AG08396 (cell line): ENCODE measurements around the gene INPP5D.
"Not testable (repeated sequence)": the region's sequence is repeated elsewhere in the genome, so short reads cannot be mapped to it uniquely, and the experiment has no call there.

ENCODE experiments used
- DNase-seq: peaks from one replicate; pipeline ENCODE4 v3.0.0; 2012; ENCODE audit warnings: low spot score, mixed read lengths

The INPP5D gene

DNA sequence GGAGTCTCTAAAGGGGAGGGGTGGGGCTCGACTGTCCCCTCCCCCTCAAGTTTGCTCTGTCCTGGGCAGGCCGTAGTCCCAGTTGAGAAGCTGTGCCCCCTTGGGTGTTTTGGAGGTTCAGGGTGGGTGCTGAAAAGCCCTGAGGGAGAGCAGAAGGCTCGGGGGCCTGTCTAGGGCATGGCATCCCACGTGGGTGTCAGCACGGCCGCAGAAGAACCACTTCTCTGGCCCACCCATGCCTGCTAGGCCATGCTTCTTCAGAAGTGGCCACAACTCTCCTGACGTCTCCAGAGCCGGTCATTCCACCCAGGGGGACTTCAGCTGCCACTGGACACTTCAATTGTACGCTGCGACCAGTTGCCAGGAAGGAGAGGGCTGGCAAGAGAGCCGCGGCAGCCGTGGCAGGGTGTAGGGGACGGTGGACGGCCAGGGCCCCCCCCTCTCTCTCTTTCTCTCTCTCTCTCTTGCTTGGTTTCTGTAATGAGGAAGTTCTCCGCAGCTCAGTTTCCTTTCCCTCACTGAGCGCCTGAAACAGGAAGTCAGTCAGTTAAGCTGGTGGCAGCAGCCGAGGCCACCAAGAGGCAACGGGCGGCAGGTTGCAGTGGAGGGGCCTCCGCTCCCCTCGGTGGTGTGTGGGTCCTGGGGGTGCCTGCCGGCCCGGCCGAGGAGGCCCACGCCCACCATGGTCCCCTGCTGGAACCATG lies at the start of gene INPP5D:
TSS of gene INPP5D (plus strand) at position 546 of the 704 bp plus-strand sequence. CDS start at position 683, 137 bp downstream.
- DNase-seq, result no peak

DNA sequence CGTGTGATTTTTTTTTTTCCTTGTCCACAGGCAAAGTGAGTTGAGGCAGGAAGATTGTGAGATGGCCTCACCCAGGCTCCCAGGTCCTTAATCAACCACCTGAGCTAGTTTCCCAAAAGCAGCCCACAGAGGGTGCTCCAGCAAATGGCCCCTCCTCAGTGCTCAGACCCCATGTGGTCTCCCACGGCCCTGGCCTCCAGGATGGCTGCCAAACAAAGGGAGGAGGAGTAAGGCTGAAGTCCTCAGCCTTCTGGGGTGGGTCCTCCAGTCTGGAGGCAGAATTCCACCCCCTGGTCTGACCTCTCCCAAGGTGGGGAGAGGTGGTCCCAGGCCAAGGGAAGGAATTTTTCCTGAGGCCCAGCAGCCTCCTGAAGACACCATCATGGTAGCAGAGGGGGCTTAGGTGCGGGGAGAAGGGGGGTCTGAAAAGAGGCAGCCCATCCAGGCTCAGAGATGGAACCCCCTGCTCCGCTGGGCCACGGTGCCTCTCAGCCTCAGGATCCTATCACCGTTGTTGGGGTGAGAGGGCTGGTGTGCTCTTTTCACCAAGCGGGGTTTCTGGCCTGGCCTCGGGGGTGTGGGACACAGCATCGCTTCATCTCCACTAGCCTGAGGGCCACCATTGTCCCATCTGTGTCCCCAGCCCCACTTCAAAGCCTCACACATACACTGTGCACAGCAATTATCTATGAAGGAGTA lies 49.4 kb upstream of the INPP5D start:
- no peak for DNase-seq

DNA sequence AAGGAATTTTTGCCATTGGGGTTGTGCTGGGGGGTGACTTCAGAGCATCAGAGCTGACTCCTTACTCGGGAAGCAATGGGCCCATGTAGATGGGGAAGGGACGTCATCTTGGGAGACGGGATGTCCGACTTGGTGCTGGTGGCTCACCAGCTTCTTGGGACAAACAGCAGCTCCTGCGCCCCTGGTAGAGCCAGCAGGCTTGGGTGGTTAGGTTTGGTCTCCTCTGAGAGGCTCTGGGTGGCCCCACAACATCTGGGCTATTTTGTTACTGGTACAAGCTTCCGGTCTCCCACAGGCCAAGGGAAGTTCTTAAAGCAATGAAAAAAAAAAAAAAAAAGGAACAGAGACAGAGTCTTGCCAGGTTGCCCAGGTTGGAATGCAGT lies 48.9 kb upstream of the INPP5D start:
- DNase-seq, result no peak

DNA sequence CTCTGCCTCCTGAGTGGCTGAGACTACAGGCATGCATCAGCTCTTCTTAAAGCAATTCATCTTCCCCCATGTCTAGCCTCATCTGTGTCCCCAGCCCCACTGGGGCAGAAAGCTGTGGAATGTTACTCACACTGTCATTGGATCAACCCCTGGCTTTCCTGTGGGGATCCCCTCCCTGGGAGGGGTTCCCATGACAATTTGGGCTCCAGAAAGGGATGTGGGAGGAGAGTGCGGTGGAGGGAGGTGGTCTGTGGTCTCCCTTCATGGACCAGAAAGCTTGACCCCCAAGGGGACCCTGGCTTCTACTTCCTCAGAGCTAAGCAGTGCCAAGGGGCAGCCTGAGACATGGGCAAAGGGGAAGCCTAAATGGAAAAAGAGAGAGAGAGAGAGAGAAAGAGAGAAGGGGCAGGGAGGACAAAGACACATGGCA lies 48.4 kb upstream of the INPP5D start:
- DNase-seq, result no peak

DNA sequence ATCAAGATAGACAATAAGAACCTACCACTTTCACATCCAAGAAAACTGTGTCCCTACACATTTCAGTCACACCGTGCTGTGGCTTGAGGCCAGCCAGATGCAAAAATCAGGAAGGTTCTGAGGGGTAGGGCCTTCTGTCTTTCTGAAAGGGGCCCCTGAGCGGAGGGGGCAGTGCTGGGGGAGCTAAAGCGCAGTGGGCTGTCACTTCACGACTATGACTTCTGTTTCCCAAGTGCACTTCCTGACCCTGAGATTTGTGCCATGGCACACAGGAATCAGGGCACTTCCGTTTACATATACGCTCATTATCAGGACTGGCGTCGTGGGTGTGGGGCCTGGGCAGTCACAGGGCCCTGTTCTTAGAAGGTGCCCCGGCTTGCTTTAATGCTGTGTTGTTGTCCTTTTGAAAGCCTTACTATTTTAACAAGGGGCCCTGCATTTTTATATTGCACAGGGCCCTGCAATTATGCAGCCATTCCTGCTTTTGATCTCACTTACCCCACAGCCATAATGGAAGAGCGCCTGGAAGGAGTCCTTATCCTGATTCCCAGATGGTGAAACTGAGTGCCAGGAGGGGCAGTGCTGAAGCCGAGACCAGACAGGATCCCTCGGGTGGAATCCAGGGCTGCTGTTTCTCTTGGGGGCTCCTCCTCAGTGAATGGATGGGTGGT lies 47.7 kb upstream of the INPP5D start:
- DNase-seq, result no peak

DNA sequence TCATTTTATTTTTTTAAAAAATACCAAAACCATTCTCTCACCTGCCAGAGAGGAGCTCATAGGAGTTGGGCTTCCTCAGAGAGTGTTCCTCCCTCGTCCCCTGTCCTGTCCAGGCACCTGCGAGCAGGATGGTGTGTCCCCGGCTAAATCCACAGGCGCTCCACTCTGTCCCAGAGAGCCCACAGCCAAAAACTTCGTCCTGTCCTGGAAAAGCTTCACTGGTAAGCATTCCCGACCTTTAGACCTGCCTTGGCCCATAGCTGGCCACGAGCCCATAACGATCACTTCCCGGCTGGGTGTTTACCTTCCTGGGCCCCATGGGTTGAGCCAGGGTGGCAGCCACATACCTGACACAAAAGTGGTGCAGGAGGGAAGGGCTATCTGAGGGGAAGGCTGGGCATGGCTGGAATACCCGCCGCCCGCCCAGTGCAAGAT lies 47.1 kb upstream of the INPP5D start, which contains the start of gene NGEF:
TSS of gene NGEF (minus strand) at position 230 of the 435 bp plus-strand sequence. CDS start 38,366 bp downstream, outside the sequence.
- DNase-seq, result no peak

DNA sequence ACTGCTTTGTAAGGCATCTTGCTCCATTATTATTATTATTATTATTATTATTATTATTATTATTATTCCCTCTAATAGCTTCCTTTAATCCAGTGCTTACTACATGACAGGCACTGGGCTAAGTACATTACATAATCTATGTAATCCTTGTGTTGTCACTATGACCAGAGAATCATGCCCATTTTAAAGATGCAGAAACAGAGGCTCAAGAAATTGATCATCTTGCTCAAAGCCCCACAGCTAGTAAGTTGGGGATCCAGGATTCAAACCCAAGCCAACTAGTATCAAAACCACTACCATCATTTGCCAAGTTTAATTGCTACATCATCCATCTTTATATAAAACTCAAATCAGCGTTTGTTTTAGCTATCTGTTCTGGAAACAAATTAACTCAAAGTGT lies 46.5 kb upstream of the INPP5D start:
- DNase-seq, result no peak

DNA sequence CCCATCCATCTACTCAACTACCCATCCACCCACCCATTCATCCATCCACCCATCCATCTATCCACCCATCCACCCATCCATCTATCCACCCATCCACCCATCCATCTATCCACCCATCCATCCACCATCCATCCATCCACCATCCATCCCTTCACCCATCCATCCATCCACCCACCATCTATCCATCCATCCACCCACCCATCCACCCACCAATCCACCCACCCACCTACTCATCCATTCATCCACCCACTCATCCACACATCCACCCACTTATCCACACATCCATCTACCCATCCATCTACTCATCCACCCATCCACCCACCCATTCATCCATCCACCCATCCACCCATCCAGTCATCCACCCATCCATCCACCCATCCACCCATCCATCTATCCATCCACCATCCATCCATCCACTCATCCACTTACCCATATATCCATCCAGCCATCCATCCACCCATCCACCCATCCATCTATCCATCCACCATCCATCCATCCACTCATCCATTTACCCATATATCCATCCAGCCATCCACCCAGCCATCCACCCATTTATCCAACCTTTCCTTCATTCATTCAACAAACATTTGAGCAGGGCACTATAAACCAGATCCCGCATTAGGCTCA lies 45.0 kb upstream of the INPP5D start:
- no peak for DNase-seq

DNA sequence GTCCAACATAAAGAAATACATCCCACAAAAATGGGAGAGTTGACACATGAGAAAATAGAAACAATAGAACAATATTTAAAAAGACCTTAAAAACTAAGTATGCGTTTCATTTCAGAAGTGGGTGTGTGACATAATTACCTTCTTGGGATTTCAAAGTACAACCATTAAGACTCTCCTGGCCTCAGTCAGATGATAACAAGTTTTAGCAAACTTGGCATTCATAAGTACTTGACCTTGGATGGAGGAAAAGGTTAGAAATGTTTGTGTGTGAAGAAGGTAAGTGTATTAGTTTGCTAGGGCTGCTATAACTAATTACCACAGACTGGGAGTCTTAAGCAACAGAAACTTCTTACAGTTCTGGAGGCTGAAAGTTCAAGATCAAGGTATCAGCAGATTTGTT lies 42.2 kb upstream of the INPP5D start:
- no peak for DNase-seq

DNA sequence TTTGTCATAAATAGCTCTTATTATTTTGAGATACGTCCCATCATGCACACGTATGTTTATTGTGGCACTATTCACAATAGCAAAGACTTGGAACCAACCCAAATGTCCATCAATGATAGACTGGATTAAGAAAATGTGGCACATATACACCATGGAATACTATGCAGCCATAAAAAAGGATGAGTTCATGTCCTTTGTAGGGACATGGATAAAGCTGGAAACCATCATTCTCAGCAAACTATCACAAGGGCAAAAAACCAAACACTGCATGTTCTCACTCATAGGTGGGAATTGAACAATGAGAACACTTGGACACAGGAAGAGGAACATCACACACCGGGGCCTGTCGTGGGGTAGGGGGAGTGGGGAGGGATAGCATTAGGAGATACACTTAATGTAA lies 40.5 kb upstream of the INPP5D start:
- DNase-seq, result not testable (repeated sequence)

DNA sequence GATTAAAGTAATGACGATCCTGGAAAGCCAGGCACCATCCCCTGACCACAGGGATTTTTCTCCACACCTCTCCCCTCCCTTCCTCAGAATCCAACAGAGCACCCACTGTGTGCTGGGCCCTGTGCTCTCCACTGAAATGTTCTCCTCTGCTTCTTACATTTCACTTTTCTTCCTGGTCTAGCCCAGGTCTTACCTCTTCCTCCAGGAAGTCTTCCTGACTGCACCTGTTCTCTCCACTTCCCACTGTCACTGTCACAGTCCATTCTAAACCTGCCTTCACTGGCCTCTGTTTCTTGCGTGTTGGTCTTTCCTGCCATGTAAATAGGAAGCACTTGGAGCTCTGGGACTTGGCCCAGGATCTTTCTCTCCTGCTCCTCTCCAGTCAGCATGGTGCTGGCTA lies 39.7 kb upstream of the INPP5D start:
- no peak for DNase-seq

DNA sequence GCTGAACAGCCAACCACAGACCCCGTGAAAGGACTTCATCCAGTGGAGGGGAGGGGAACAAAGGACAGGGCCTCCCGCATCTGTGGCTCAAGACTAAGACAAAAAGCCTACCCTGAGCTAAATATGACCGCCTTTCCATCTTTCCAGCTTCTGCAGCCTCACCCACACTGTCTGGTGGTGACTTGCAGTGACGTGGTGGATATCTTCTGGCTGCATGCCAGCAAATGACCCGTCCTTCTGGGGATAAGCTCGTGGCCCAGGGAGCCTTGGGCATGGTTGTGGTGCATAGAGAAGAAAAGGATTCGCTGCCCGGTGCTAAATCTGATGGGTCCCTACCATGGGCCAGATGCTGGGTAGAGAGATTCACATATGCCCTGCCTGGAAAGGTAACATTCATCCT lies 38.4 kb upstream of the INPP5D start:
- peak; percentile 18 for DNase-seq

DNA sequence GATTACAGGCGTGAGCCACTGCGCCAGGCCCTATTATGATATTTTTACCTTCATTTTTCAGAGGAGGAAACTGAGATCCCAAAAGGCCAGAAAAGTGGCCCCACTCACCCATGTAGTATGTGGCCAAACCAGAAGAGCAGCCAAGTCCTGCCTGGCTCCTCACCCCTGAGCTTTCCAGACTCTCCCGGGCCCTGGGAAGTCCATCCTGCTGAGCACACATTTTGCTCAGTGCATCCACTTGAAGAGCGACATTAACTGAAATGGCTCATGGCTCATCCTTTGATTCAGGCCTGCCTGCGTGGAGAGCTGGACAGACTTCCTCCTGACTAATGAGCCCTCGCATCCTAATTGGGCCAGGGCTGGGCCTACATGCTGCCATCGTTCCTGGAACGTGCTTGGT lies 37.6 kb upstream of the INPP5D start:
- DNase-seq, result no peak

DNA sequence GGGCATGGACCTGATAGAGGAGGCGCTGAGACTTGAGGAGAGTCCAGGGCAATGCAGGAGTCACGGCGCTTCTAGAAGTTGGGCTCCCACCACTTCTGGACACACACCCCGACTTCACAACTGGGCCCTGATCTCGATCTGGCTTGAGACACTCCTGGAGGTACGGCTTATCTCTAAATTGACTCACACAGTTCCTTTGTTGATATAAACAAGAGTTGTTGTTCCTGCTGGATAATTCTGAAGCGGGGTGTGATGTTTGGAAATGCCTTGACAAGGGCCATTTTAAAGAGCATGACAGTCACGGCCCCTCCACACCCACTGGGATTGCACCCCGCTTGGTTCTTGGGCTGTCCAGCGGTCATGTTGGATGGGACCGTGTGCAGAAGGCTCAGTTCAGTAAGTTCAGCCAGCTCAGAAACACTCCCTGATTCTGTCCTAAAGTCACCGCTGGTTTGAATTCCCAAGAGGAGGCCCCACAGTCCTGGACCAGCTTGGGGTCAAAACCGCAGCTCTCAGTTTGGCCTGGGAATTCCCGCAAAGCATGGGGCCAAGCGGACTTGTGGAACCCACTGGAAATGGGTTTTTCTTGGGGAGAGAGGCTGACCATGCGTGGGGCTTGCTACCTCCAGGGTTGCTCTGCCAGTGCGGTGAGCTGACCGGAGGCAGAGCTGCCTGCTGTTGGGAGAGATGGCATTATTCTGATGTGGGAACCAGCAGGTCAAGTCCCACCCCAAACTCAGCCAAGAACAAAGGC lies 37.0 kb upstream of the INPP5D start:
- no peak for DNase-seq

DNA sequence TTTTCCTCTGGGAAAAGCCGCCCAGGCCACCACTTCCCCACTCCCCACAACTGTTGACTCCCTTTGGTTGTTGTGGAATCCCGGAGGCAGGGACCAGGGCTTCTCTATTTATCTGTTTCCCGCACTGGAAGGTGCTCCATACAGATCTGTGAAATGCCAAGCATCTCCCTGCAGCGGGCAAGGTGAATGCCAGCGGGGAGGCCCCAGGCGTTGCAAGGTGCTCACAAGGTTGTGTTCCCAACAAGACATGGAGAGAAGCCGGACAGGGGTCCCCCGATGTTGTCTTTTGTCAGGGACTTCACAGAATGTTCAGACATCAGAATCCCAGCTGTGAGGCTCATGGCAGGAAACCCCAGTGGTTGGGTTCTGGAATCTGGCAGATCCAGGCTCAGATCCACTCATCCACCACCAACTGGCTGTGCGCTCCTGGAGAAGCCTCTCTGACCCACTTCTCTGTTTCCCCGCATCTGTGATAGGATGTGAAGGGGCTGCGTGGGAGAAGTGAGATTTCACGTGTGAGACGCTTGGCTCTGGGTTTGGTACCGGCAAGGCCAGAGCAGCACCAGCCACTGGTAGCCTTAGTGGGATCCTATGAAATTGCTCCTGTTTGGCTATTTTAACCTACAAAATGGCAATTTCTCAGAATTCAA lies 36.3 kb upstream of the INPP5D start:
- DNase-seq, result no peak

DNA sequence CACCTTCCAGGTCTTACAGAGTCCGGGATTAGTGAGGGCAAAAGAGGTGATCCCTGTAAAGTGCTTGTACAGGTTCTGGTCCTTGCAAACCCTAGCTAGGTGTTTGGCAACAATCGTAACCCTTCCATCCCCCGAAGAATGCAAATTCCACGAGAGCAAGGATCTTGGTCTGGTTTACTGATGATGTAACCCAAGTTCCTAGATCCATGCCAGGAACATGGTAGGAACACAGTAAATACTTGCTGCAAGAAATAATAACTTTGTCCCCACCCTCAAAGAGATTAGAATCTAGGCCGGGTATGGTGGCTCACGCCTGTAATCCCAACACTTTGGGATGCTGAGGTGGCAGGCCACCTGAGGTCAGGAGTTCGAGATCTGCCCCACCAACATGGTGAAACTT lies 34.4 kb upstream of the INPP5D start:
- DNase-seq, result no peak

DNA sequence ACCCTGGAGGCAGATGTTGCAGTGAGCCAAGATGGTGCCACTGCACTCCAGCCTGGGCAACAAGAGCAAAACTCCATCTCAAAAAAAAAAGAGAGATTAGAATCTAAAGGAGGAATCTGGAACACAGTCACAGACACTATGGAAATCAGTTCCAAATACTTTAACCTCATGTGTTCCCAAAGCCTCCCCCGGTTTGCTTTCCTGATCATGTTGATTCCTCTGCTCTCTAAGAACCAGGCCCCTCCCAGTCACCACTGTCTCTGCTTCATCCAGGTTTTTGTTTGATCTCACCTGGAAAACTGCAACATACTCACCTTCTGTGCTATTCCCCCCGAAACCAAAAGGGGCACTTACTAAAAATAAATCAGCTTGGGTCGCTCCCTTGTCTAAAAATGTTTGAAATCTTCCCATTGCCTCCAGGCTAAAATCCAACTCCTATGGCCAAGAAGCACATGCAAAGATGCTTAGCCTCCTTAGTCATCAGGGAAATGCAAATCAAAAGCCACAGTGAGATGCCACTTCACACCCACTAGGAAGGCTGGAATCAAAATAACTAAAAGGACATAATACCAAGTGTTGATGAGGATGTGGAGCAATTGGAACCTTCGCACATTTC lies 33.8 kb upstream of the INPP5D start:
- DNase-seq, result peak; percentile 31

DNA sequence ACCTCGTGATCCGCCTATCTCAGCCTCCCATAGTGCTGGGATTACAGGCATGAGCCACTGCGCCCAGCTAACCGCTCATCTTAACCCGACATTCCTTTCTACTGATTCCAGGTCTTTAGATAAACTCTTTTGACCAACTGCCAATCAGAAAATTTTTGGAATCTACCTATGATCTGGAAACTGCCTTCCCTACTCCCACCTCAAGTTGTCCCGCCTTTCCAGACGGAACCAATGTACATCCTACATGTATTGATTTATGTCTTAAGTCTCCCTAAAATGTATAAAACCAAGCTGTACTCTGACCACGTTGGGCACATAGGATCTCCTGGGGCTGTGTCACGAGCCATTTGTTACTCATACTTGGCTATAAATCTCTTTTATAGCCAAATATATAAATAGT lies 30.8 kb upstream of the INPP5D start:
- DNase-seq, result no peak

DNA sequence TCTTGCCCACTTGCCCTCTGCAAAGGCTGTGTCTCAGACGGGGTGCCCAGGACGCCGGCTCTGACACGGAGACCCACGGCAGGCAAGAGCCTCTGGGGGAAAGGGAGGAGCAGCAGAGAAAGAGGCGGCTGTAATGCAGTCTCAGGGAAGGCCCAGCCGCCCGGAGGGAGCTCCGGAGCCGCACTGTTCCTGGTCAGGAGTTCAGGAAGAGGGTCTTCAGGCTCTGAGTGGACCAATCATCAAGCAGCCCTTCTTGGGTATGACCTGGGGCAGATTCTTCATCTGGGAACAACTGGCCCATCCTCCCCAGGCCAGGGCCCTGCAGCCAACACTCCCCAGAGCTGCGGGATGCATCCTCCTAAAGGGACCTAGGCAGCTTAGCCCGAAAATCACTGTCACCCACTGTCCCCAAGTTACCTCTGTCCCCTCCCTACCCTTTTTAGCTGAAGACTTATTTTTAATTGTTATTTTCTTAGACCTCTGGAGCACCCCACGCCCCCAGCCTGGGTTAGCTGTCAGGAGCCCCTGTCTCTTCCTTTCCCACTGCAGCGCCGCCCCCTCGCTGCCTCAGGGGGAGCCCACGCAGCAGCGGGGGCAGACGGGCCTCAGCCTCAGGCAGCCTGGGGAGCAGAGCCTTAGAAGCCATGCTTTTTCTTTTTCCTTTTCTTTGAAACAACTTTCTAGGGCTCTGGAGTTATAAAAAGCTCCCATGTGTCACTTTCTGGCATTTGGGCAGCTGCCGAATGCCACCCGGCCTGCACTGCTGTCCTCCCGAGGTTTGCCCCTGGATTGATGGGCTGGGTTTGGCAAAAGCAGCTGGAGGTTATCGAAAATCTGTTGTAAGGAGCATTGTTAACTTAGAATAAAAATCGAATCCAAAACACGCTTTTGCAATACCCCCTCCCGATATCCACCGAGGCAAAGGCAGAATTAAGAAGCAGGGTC lies 28.3 kb upstream of the INPP5D start:
- DNase-seq, result no peak
